Gastroesophageal sphincter (tissue), 4 donors: ENCODE results near the gene KAZN. TPM values are rescaled to one million over a fixed set of nuclear protein-coding genes. Genes with fewer than 3 reads are reported as not detected.

Source experiments
- ATAC-seq: fragments of 150-250 bp; one replicate; pipeline ENCODE4 v1.9.1; 2016; ENCODE audit warnings: mild to moderate bottlenecking, moderate library complexity
- H3K27ac ChIP-seq, 4 donors: fragments of 200-600 bp; sonication (generic) in 3 of 4; 1 replicate in 3 of 4; 2 replicates in 1 of 4; pipeline ENCODE4 v1.5.1; 2016 to 2019
- H3K27me3 ChIP-seq: fragments of 200-600 bp; sonication (generic); one replicate; pipeline ENCODE4 v1.5.1; 2019
- H3K36me3 ChIP-seq, 2 donors: fragments of 200-600 bp; sonication (generic); one replicate each; pipeline ENCODE4 v1.5.1; 2019; ENCODE audit warnings: control low read depth in 1 of 2
- H3K4me1 ChIP-seq, 3 donors: fragments of 200-600 bp; sonication (generic); 1 replicate in 2 of 3; 2 replicates in 1 of 3; pipeline ENCODE4 v1.5.1; 2016 to 2019; ENCODE audit warnings: control low read depth in 2 of 3
- H3K4me3 ChIP-seq, 2 donors: fragments of 200-600 bp; sonication (generic); one replicate each; pipeline ENCODE4 v1.5.1; 2019; ENCODE audit warnings: mild to moderate bottlenecking in 1 of 2, moderate library complexity in 1 of 2
- H3K9me3 ChIP-seq, 3 donors: fragments of 200-600 bp; sonication (generic); one replicate each; pipeline ENCODE4 v1.5.1; 2017 to 2019; ENCODE audit warnings: control low read depth in 2 of 3
- CTCF ChIP-seq, 4 experiments: fragments of 200-600 bp in 2 of 4; fragments of 450-650 bp in 2 of 4; sonication (generic) in 1 of 4; IDR thresholded peaks; one replicate each; pipeline ENCODE4 v1.5.1; 2017 to 2019; ENCODE audit warnings: antibody characterized with exemption in 4 of 4, mild to moderate bottlenecking in 2 of 4, moderate library complexity in 2 of 4
- EP300 ChIP-seq: sonication (generic); formaldehyde crosslinking; IDR thresholded peaks from one replicate; pipeline ENCODE4 v1.6.1; 2017; ENCODE audit warnings: antibody characterized with exemption, mild to moderate bottlenecking
- POLR2A ChIP-seq, 2 donors: fragments of 450-650 bp; IDR thresholded peaks; one replicate each; pipeline ENCODE4 v1.6.1; 2017; ENCODE audit warnings: antibody characterized with exemption in 2 of 2, mild to moderate bottlenecking in 2 of 2, moderate library complexity in 1 of 2
- POLR2AphosphoS5 ChIP-seq: sonication (generic); formaldehyde crosslinking; IDR thresholded peaks from one replicate; pipeline ENCODE4 v1.6.1; 2017; ENCODE audit warnings: antibody characterized with exemption
- WGBS, 2 donors: methylation state at CpG; one replicate each; pipeline ENCODE4 v1.1.5; 2018; ENCODE audit warnings: low coverage in 1 of 2; 5-methylcytosine and 5-hydroxymethylcytosine counted together
- total RNA-seq, 4 donors: library from RNA; depleted of rRNA; stranded (reverse); fragments of >200 nt; gene quantifications; one replicate each; pipeline ENCODE4 v1.1.0, GENCODE V29; 2016

The KAZN gene
- total RNA-seq, 4 donors from 2014 or later, result 6.5 to 16.6 (median 11.5) TPM

- no peak overlapping the region for H3K4me3 ChIP-seq
- no peak overlapping the region for H3K27ac ChIP-seq
- no peaks in the 10 kb centered on the region for H3K36me3 ChIP-seq
- 81% methylated on average over 6 of the region's 6 CpGs; no CpG with 5 or more reads in 1 of the 2 donors for WGBS, 2 donors
- H3K4me1 ChIP-seq, result no peaks in the 10 kb centered on the region
- ATAC-seq, result no peak
- peaks cover 0 to 2% (median 0%) of the 10 kb centered on the region in 3 donors for H3K9me3 ChIP-seq
- TF ChIP-seq CTCF (IDR thresholded peaks at IDR 0.05), result no peak
- H3K27me3 ChIP-seq, result peaks cover 17% of the 10 kb centered on the region
Measured at GRCh38 chr1:14848203-14848602, 249.7 kb downstream of the KAZN start.

- 60 to 75% methylated on average over 1 to 4 of the region's 17 CpGs for WGBS, 2 donors
- Histone ChIP-seq H3K9me3 (no peaks in the 10 kb centered on the region), H3K27me3 (peaks cover 18% of the 10 kb centered on the region), H3K36me3 (no peaks in the 10 kb centered on the region), H3K4me1 (no peaks in the 10 kb centered on the region), H3K4me3 (no peak overlapping the region), H3K27ac (no peak overlapping the region)
- no peak for TF ChIP-seq CTCF (IDR thresholded peaks at IDR 0.05)
- TF ChIP-seq POLR2AphosphoS5, result no peak
- no peak for TF ChIP-seq POLR2A (IDR thresholded peaks at IDR 0.05)
- TF ChIP-seq EP300, result no peak
- ATAC-seq, result no peak
Measured at GRCh38 chr1:14848625-14849024, 250.1 kb downstream of the KAZN start.

GRCh38 chr1:14849038-14849437 is 250.6 kb downstream of the KAZN start:
- TF ChIP-seq POLR2A (IDR thresholded peaks at IDR 0.05), result no peak
- TF ChIP-seq CTCF (IDR thresholded peaks at IDR 0.05), result no peak
- no peak for TF ChIP-seq EP300
- no peak for TF ChIP-seq POLR2AphosphoS5
- H3K9me3 ChIP-seq, result no peaks in the 10 kb centered on the region
- H3K36me3 ChIP-seq, result no peaks in the 10 kb centered on the region
- no peak for ATAC-seq
- H3K4me3 ChIP-seq, result no peak overlapping the region
- peaks cover 22% of the 10 kb centered on the region for H3K27me3 ChIP-seq
- 75 to 100% methylated on average over 2 to 3 of the region's 8 CpGs for WGBS, 2 donors
- no peaks in the 10 kb centered on the region for H3K4me1 ChIP-seq
- H3K27ac ChIP-seq, result no peak overlapping the region

GRCh38 chr1:14850563-14850962 is 252.1 kb downstream of the KAZN start:
- ATAC-seq, result no peak
- Histone ChIP-seq H3K36me3 (no peaks in the 10 kb centered on the region), H3K27ac (no peak overlapping the region), H3K27me3 (peaks cover 22% of the 10 kb centered on the region), H3K4me3 (no peak overlapping the region), H3K4me1 (no peaks in the 10 kb centered on the region), H3K9me3 (no peaks in the 10 kb centered on the region)
- 65% methylated on average over 3 of the region's 5 CpGs; no CpG with 5 or more reads in 1 of the 2 donors for WGBS, 2 donors
- TF ChIP-seq EP300, result no peak
- TF ChIP-seq POLR2AphosphoS5, result no peak
- TF ChIP-seq CTCF (IDR thresholded peaks at IDR 0.05), result no peak
- TF ChIP-seq POLR2A (IDR thresholded peaks at IDR 0.05), result no peak

GRCh38 chr1:14851760-14852159 is 253.3 kb downstream of the KAZN start:
- ATAC-seq, result no peak
- TF ChIP-seq POLR2AphosphoS5, result no peak
- no peak for TF ChIP-seq CTCF (IDR thresholded peaks at IDR 0.05)
- no peak for TF ChIP-seq EP300
- TF ChIP-seq POLR2A (IDR thresholded peaks at IDR 0.05), result no peak

More at GRCh38 chr1:14851760-14852159, 253.3 kb downstream of the KAZN start:
- peaks cover 22% of the 10 kb centered on the region for H3K27me3 ChIP-seq
- H3K4me1 ChIP-seq, result no peaks in the 10 kb centered on the region
- H3K4me3 ChIP-seq, result no peak overlapping the region
- no peaks in the 10 kb centered on the region for H3K36me3 ChIP-seq
- WGBS, 2 donors, result 80 to 85% methylated on average over 3 to 5 of the region's 9 CpGs
- no peak overlapping the region for H3K27ac ChIP-seq
- no peaks in the 10 kb centered on the region for H3K9me3 ChIP-seq
